Activated CD4-positive, alpha-beta T cell treated with anti-CD3 and anti-CD28 coated beads for 36 hours (primary cell): ENCODE results near the gene TEX22. TPM values are rescaled to one million over a fixed set of nuclear protein-coding genes. Genes with fewer than 3 reads are reported as not detected.

Source experiments
- ATAC-seq: fragments of 200-7000 bp; cut with Tn5 transposase; one replicate; pipeline ENCODE4 v1.10.0; 2021; ENCODE audit warnings: mild to moderate bottlenecking, moderate library complexity
- CTCF ChIA-PET: fragments of 350-600 bp; sonication (Branson Sonifier 250); formaldehyde crosslinking; loops from one replicate; lab custom pipeline; 2021; ENCODE audit warnings: antibody characterized with exemption; lab: Charles Lee
- POLR2A ChIA-PET: fragments of 350-600 bp; sonication (Branson Sonifier 250); formaldehyde crosslinking; loops from one replicate; lab custom pipeline; 2021; ENCODE audit warnings: antibody characterized with exemption, inconsistent platforms; lab: Charles Lee
- DNase-seq: peaks from one replicate; pipeline ENCODE4 v3.0.0-alpha.2; 2020
- H3K27ac Mint-ChIP-seq: one replicate; pipeline ENCODE4 v1.8.0; 2021; ENCODE audit warnings: mixed read lengths
- H3K27me3 Mint-ChIP-seq: one replicate; pipeline ENCODE4 v1.8.0; 2021; ENCODE audit warnings: mixed read lengths
- H3K36me3 Mint-ChIP-seq: one replicate; pipeline ENCODE4 v1.8.0; 2021; ENCODE audit warnings: low read depth, mixed read lengths
- H3K4me1 Mint-ChIP-seq: one replicate; pipeline ENCODE4 v1.8.0; 2021; ENCODE audit warnings: mixed read lengths
- H3K4me3 Mint-ChIP-seq: one replicate; pipeline ENCODE4 v1.8.0; 2021; ENCODE audit warnings: mild to moderate bottlenecking, moderate library complexity, mixed read lengths
- H3K9me3 Mint-ChIP-seq: one replicate; pipeline ENCODE4 v1.8.0; 2021; ENCODE audit warnings: low read depth, mixed read lengths
- intact Hi-C, 2 experiments: fragments of 100-400 bp; cut with DNase I in 1 of 2; cut with micrococcal nuclease in 1 of 2; formaldehyde crosslinking; loops; one replicate each; pipeline versions ENCODE4 v1.14.2 to v1.15.1; 2022 to 2024; cut with DNase I, micrococcal nuclease
- total RNA-seq, 2 experiments: library from RNA; stranded (reverse); gene quantifications; one replicate each; pipeline ENCODE4 v1.2.3, GENCODE V29; 2021

TEX22 gene
- total RNA-seq, 2 experiments from 2014 or later = 1.4 to 2.4 TPM

- ChIA-PET POLR2A (no interaction called here), CTCF (interaction anchor here (2.8 kb wide), 1 partner anchor 67 kb away, joined by 9 read pairs; no protein-coding TSS in a partner anchor)
- no peak for DNase-seq
- peaks cover 11% of the 10 kb centered on the region for H3K4me1 Mint-ChIP-seq
- H3K9me3 Mint-ChIP-seq = no peaks in the 10 kb centered on the region
- peaks cover 7% of the 10 kb centered on the region for H3K36me3 Mint-ChIP-seq
- H3K27ac Mint-ChIP-seq = no peak overlapping the region
- intact Hi-C loops = no loop called here
- H3K4me3 Mint-ChIP-seq = no peak overlapping the region
- H3K27me3 Mint-ChIP-seq = no peaks in the 10 kb centered on the region
- ATAC-seq = no peak
Measured at GRCh38 chr14:105436891-105437722, 38.8 kb downstream of the TEX22 start.

GRCh38 chr14:105437723-105438500 is 39.6 kb downstream of the TEX22 start:
- Mint-ChIP-seq H3K9me3 (no peaks in the 10 kb centered on the region), H3K27me3 (no peaks in the 10 kb centered on the region), H3K27ac (no peak overlapping the region), H3K36me3 (peaks cover 8% of the 10 kb centered on the region), H3K4me3 (no peak overlapping the region), H3K4me1 (peaks cover 11% of the 10 kb centered on the region)
- ATAC-seq (no peak), DNase-seq (no peak)
- intact Hi-C loops = no loop called here
- ChIA-PET POLR2A (interaction anchor here (0.7 kb wide), 1 partner anchor 86 kb away, joined by 4 read pairs; no protein-coding TSS in a partner anchor), CTCF (no interaction called here)

- Mint-ChIP-seq H3K27me3 (no peaks in the 10 kb centered on the region), H3K4me3 (no peak overlapping the region), H3K27ac (no peak overlapping the region), H3K36me3 (peaks cover 12% of the 10 kb centered on the region), H3K4me1 (peaks cover 11% of the 10 kb centered on the region), H3K9me3 (no peaks in the 10 kb centered on the region)
- DNase-seq (no peak), ATAC-seq (no peak)
- POLR2A ChIA-PET = no interaction called here
- intact Hi-C loops = no loop called here
- CTCF ChIA-PET = interaction anchor here (0.7 kb wide), 1 partner anchor 319 kb away, joined by 3 read pairs; no protein-coding TSS in a partner anchor
Measured at GRCh38 chr14:105439179-105439578, 40.8 kb downstream of the TEX22 start.

- Mint-ChIP-seq H3K4me3 (no peak overlapping the region), H3K4me1 (peaks cover 8% of the 10 kb centered on the region), H3K9me3 (no peaks in the 10 kb centered on the region), H3K36me3 (peaks cover 9% of the 10 kb centered on the region), H3K27ac (no peak overlapping the region), H3K27me3 (no peaks in the 10 kb centered on the region)
- CTCF ChIA-PET = no interaction called here
- intact Hi-C loops = no loop called here
- ATAC-seq = no peak
- no peak for DNase-seq
- POLR2A ChIA-PET = no interaction called here
Measured at GRCh38 chr14:105439710-105440553, 41.6 kb downstream of the TEX22 start.

- CTCF ChIA-PET = no interaction called here
- H3K36me3 Mint-ChIP-seq = peaks cover 8% of the 10 kb centered on the region
- intact Hi-C loops = no loop called here
- POLR2A ChIA-PET = no interaction called here
- DNase-seq (no peak), ATAC-seq (no peak)
- no peak overlapping the region for H3K27ac Mint-ChIP-seq
- H3K9me3 Mint-ChIP-seq = no peaks in the 10 kb centered on the region
- no peaks in the 10 kb centered on the region for H3K27me3 Mint-ChIP-seq
- H3K4me1 Mint-ChIP-seq = peaks cover 5% of the 10 kb centered on the region
- no peak overlapping the region for H3K4me3 Mint-ChIP-seq
Measured at GRCh38 chr14:105440554-105440900, 42.2 kb downstream of the TEX22 start.

- POLR2A ChIA-PET = no interaction called here
- Mint-ChIP-seq H3K27ac (no peak overlapping the region), H3K27me3 (no peaks in the 10 kb centered on the region), H3K36me3 (peaks cover 8% of the 10 kb centered on the region), H3K9me3 (no peaks in the 10 kb centered on the region), H3K4me3 (no peak overlapping the region), H3K4me1 (peaks cover 2% of the 10 kb centered on the region)
- intact Hi-C loops = no loop called here
- no peak for ATAC-seq
- DNase-seq = no peak
- CTCF ChIA-PET = no interaction called here
Measured at GRCh38 chr14:105440992-105441391, 42.7 kb downstream of the TEX22 start.

- H3K36me3 Mint-ChIP-seq = peaks cover 7% of the 10 kb centered on the region
- DNase-seq (no peak), ATAC-seq (no peak)
- CTCF ChIA-PET = no interaction called here
- no peaks in the 10 kb centered on the region for H3K27me3 Mint-ChIP-seq
- intact Hi-C loops = no loop called here
- no peaks in the 10 kb centered on the region for H3K9me3 Mint-ChIP-seq
- POLR2A ChIA-PET = no interaction called here
- H3K4me3 Mint-ChIP-seq = no peak overlapping the region
- no peaks in the 10 kb centered on the region for H3K4me1 Mint-ChIP-seq
- H3K27ac Mint-ChIP-seq = no peak overlapping the region
Measured at GRCh38 chr14:105442125-105442524, 43.8 kb downstream of the TEX22 start.

- Mint-ChIP-seq H3K27me3 (no peaks in the 10 kb centered on the region), H3K4me3 (no peak overlapping the region), H3K36me3 (peaks cover 7% of the 10 kb centered on the region), H3K27ac (no peak overlapping the region), H3K4me1 (no peaks in the 10 kb centered on the region), H3K9me3 (no peaks in the 10 kb centered on the region)
- intact Hi-C loops = no loop called here
- ChIA-PET CTCF (no interaction called here), POLR2A (no interaction called here)
- ATAC-seq (no peak), DNase-seq (no peak)
Measured at GRCh38 chr14:105442834-105443233, 44.5 kb downstream of the TEX22 start.

GRCh38 chr14:105444859-105445258 is 46.5 kb downstream of the TEX22 start:
- intact Hi-C loops = no loop called here
- ChIA-PET CTCF (interaction anchor here (0.7 kb wide), 1 partner anchor 107 kb away, joined by 3 read pairs; no protein-coding TSS in a partner anchor), POLR2A (no interaction called here)
- no peaks in the 10 kb centered on the region for H3K9me3 Mint-ChIP-seq
- no peak for DNase-seq
- no peaks in the 10 kb centered on the region for H3K27me3 Mint-ChIP-seq
- no peaks in the 10 kb centered on the region for H3K4me1 Mint-ChIP-seq
- H3K4me3 Mint-ChIP-seq = no peak overlapping the region
- no peak for ATAC-seq
- peaks cover 7% of the 10 kb centered on the region for H3K36me3 Mint-ChIP-seq
- no peak overlapping the region for H3K27ac Mint-ChIP-seq

GRCh38 chr14:105445290-105445689 is 47.0 kb downstream of the TEX22 start:
- no peak overlapping the region for H3K27ac Mint-ChIP-seq
- no peaks in the 10 kb centered on the region for H3K27me3 Mint-ChIP-seq
- no peak overlapping the region for H3K4me3 Mint-ChIP-seq
- POLR2A ChIA-PET = no interaction called here
- no peaks in the 10 kb centered on the region for H3K9me3 Mint-ChIP-seq
- CTCF ChIA-PET = no interaction called here
- H3K36me3 Mint-ChIP-seq = peaks cover 7% of the 10 kb centered on the region
- DNase-seq = no peak
- no peaks in the 10 kb centered on the region for H3K4me1 Mint-ChIP-seq
- intact Hi-C loops = no loop called here
- no peak for ATAC-seq
